Liver (tissue), 9 donors: ENCODE data around the gene EXD3. TPM values are rescaled to one million over a fixed set of nuclear protein-coding genes. Genes with fewer than 3 reads are reported as not detected.
A peak's percentile ranks its signal among the peaks of the same experiment; 100 is the strongest.

Experiments used
- DNase-seq: peaks from one replicate; pipeline ENCODE4 v3.0.0-alpha.2; 2017; ENCODE audit warnings: low spot score
- H3K27ac ChIP-seq, 2 donors: one replicate each; pipeline ENCODE4 v1.7.0; 2013; ENCODE audit warnings: inconsistent platforms in 2 of 2, low read length in 2 of 2, control low read depth in 1 of 2, low read depth in 1 of 2, mild to moderate bottlenecking in 1 of 2
- H3K27me3 ChIP-seq, 4 donors: one replicate each; pipeline versions ENCODE4 v1.6.1 to v1.7.0; 2013; ENCODE audit warnings: low read length in 3 of 4, inconsistent platforms in 1 of 4, mild to moderate bottlenecking in 1 of 4, moderate library complexity in 1 of 4; ENCODE audit not compliant: control insufficient read depth in 4 of 4, insufficient read depth in 4 of 4
- H3K36me3 ChIP-seq, 4 donors: one replicate each; pipeline versions ENCODE4 v1.6.1 to v1.7.0; 2013; ENCODE audit warnings: low read length in 3 of 4, mild to moderate bottlenecking in 3 of 4, low read depth in 1 of 4, moderate library complexity in 1 of 4; ENCODE audit not compliant: control insufficient read depth in 4 of 4, insufficient read depth in 3 of 4
- H3K4me1 ChIP-seq, 4 donors: one replicate each; pipeline versions ENCODE4 v1.6.1 to v1.7.0; 2013; ENCODE audit warnings: low read length in 3 of 4, mild to moderate bottlenecking in 3 of 4, moderate library complexity in 1 of 4; ENCODE audit not compliant: control insufficient read depth in 4 of 4, insufficient read depth in 4 of 4
- H3K4me3 ChIP-seq, 3 donors: one replicate each; pipeline versions ENCODE4 v1.6.1 to v1.7.0; 2013; ENCODE audit warnings: low read length in 3 of 3, control low read depth in 1 of 3, low read depth in 1 of 3, mild to moderate bottlenecking in 1 of 3
- H3K9ac ChIP-seq, 2 donors: one replicate each; pipeline ENCODE4 v1.7.0; 2013; ENCODE audit warnings: low read length in 2 of 2, mild to moderate bottlenecking in 2 of 2, moderate library complexity in 2 of 2, control low read depth in 1 of 2, low read depth in 1 of 2
- H3K9me3 ChIP-seq, 4 donors: one replicate each; pipeline versions ENCODE4 v1.6.1 to v1.7.0; 2013; ENCODE audit warnings: low read length in 3 of 4; ENCODE audit not compliant: control insufficient read depth in 4 of 4
- CTCF ChIP-seq: fragments of 150-350 bp; IDR thresholded peaks from 2 replicates; pipeline ENCODE4 v1.5.1; 2017; ENCODE audit warnings: improper control_type of control experiment, low read depth, low read length; ENCODE audit not compliant: missing input control
- EGR1 ChIP-seq, 2 donors: IDR thresholded peaks; 2 replicates each; pipeline ENCODE4 v1.6.1; 2016 to 2018; ENCODE audit warnings: antibody characterized with exemption in 2 of 2, low read depth in 2 of 2
- FOXA1 ChIP-seq: IDR thresholded peaks from 2 replicates; pipeline ENCODE4 v1.6.1; 2016; ENCODE audit warnings: antibody characterized with exemption
- FOXA2 ChIP-seq: IDR thresholded peaks from 2 replicates; pipeline ENCODE4 v1.6.1; 2016; ENCODE audit warnings: antibody characterized with exemption
- GABPA ChIP-seq, 2 donors: IDR thresholded peaks in 1 of 2; conservative IDR thresholded peaks in 1 of 2; 2 replicates each; pipeline ENCODE4 v1.6.1; 2016; ENCODE audit warnings: antibody characterized with exemption in 2 of 2, mild to moderate bottlenecking in 1 of 2, moderate library complexity in 1 of 2
- HNF4A ChIP-seq, 2 donors: conservative IDR thresholded peaks; 2 replicates each; pipeline ENCODE4 v1.6.1; 2016; ENCODE audit warnings: antibody characterized with exemption in 2 of 2, mild to moderate bottlenecking in 2 of 2
- NR2F2 ChIP-seq: IDR thresholded peaks from 2 replicates; pipeline ENCODE4 v1.6.1; 2016; ENCODE audit warnings: antibody characterized with exemption
- RAD21 ChIP-seq, 2 donors: IDR thresholded peaks; 2 replicates each; pipeline ENCODE4 v1.6.1; 2016; ENCODE audit warnings: antibody characterized with exemption in 2 of 2, mild to moderate bottlenecking in 2 of 2
- REST ChIP-seq: IDR thresholded peaks from 2 replicates; pipeline ENCODE4 v1.6.1; 2016; ENCODE audit warnings: antibody characterized with exemption, mild to moderate bottlenecking
- RXRA ChIP-seq, 2 donors: IDR thresholded peaks; 2 replicates each; pipeline ENCODE4 v1.6.1; 2017 to 2018; ENCODE audit warnings: antibody characterized with exemption in 2 of 2, mild to moderate bottlenecking in 1 of 2
- SP1 ChIP-seq: IDR thresholded peaks from 2 replicates; pipeline ENCODE4 v1.6.1; 2018; ENCODE audit warnings: antibody characterized with exemption, mild to moderate bottlenecking
- TAF1 ChIP-seq: conservative IDR thresholded peaks from 2 replicates; pipeline ENCODE4 v1.6.1; 2016; ENCODE audit warnings: antibody characterized with exemption, mild to moderate bottlenecking
- YY1 ChIP-seq: IDR thresholded peaks from 2 replicates; pipeline ENCODE4 v1.6.1; 2016; ENCODE audit warnings: antibody characterized with exemption, mild to moderate bottlenecking
- ZBTB33 ChIP-seq: IDR thresholded peaks from 2 replicates; pipeline ENCODE4 v1.6.1; 2016; ENCODE audit warnings: antibody characterized with exemption
- WGBS: extraction: QIAGEN DNeasy Blood & Tissue Kit; methylation state at CpG from one replicate; pipeline ENCODE4 v1.1.7; 2013; 5-methylcytosine and 5-hydroxymethylcytosine counted together
- polyA plus RNA-seq, 2 donors: library from polyadenylated mRNA; stranded (reverse) in 1 of 2; unstranded in 1 of 2; fragments of 200-250 nt in 1 of 2; fragments of >200 nt in 1 of 2; fragmentation: Nextera tagmentation in 1 of 2; extraction: Ambion mirVana in 1 of 2; gene quantifications; one replicate each; pipeline versions ENCODE4 v1.2.1 to v1.2.3, GENCODE V29; 2013 to 2015
- total RNA-seq, 2 donors: library from RNA; depleted of rRNA; stranded (reverse); fragments of >200 nt; gene quantifications; one replicate each; pipeline ENCODE4 v1.2.3, GENCODE V29; 2014
- donor health status: healthy.
- donor health status: healthy.
- donor health status: healthy.
- donor health status: healthy.
- donor health status: healthy.

Gene EXD3
- total and polyA plus RNA-seq, 4 donors: 2.5 to 6.7 (median 3.7) TPM

GRCh38 chr9:137313326-137313936 lies 109.5 kb downstream of the EXD3 start (continued):
- TF ChIP-seq REST (no peak), TAF1 (no peak), NR2F2 (no peak), EGR1 (IDR thresholded peaks at IDR 0.05; ENCODE audit: low read depth in 2 of 2) (no peak), GABPA (IDR thresholded peaks at IDR 0.05 in 1 of 2, conservative IDR thresholded peaks at IDR 0.05 in 1 of 2) (no peak), FOXA1 (no peak), RXRA (IDR thresholded peaks at IDR 0.05) (no peak)

- H3K27me3 ChIP-seq: no peaks in the 10 kb centered on the region
- H3K9me3 ChIP-seq: no peaks in the 10 kb centered on the region
- TF ChIP-seq RAD21 (IDR thresholded peaks at IDR 0.05) (no peak), YY1 (no peak), ZBTB33 (no peak), CTCF (no peak), FOXA2 (no peak), HNF4A (conservative IDR thresholded peaks at IDR 0.05) (no peak), SP1 (no peak), TAF1 (no peak)
- peaks cover 3 to 9% (median 5%) of the 10 kb centered on the region in 4 donors for H3K4me1 ChIP-seq
- DNase-seq: peak; percentile 30
- H3K36me3 ChIP-seq: no peaks in the 10 kb centered on the region
- no peak overlapping the region for H3K4me3 ChIP-seq
- H3K9ac ChIP-seq: no peak overlapping the region
- WGBS: 85% methylated on average over 6 of the region's 6 CpGs
- H3K27ac ChIP-seq: no peak overlapping the region
These were observed 110.1 kb downstream of the EXD3 start for GRCh38 chr9:137312852-137313325.
